ENCODE measurements around the gene CASP3.
"Not testable (repeated sequence)": the region's sequence is repeated elsewhere in the genome, so short reads cannot be mapped to it uniquely, and the experiment has no call there.

Gene CASP3

DNA sequence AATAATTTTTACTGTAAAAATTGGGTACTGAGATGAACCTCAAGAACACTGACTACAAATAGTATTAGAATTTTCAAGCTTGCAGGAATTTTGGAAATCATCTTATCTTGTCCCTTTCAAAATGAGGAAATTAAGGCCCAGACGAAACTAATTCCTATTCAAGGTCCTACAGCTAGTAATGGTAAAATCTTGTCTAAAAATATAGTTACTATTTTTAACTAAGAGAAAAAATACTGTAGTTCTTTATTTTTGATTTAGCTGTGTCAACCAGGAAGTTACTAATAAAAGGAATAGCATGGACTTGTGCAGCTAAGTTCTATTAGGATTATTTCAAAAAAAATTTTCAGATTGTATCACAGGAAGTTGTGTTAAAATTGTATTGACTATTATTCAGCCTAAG, 13.0 kb upstream of the CASP3 start:
- no peak overlapping the region for H3K4me2 ChIP-seq (ENCODE audit: low read depth, low read length, poor library complexity, severe bottlenecking)
- H3K9me3 ChIP-seq (ENCODE audit: insufficient read depth, low read depth, low read length): no peaks in the 10 kb centered on the region
- H3K27me3 ChIP-seq (ENCODE audit: insufficient read depth, low read length, poor library complexity, severe bottlenecking): no peaks in the 10 kb centered on the region
- peaks cover 2% of the 10 kb centered on the region; the same call in 1 of the 2 replicates for H3F3A ChIP-seq (ENCODE audit: low read depth)
- H3K9ac ChIP-seq (ENCODE audit: low read depth, low read length, poor library complexity, severe bottlenecking): no peak overlapping the region
- H3K79me2 ChIP-seq (ENCODE audit: insufficient read depth, low read length): no peaks in the 10 kb centered on the region
- H3K9me2 ChIP-seq (replicated peaks; ENCODE audit: low read depth, low read length): no peaks in the 10 kb centered on the region
- no peaks in the 10 kb centered on the region for H4K20me1 ChIP-seq (ENCODE audit: insufficient read depth, low read length, poor library complexity, severe bottlenecking)
- TF ChIP-seq EZH2phosphoT487 (IDR thresholded peaks at IDR 0.05; ENCODE audit: borderline replicate concordance) (no peak), CTCF (conservative IDR thresholded peaks at IDR 0.05; ENCODE audit: low read length) (no peak)
- H3K4me1 ChIP-seq (ENCODE audit: insufficient read depth, low read length, poor library complexity, severe bottlenecking): peaks cover 6% of the 10 kb centered on the region
- H2AFZ ChIP-seq (ENCODE audit: low read length): no peak overlapping the region
- peaks cover 9% of the 10 kb centered on the region; the same call in 1 of the 2 replicates for H3K36me3 ChIP-seq (ENCODE audit: insufficient read depth, low read length)
- H3K4me3 ChIP-seq (ENCODE audit: low read length, poor library complexity, severe bottlenecking): no peak overlapping the region

GRCh38 chr4:184660978-184661377, 11.7 kb upstream of the CASP3 start:
- H4K20me1 ChIP-seq (ENCODE audit: insufficient read depth, low read length, poor library complexity, severe bottlenecking): no peaks in the 10 kb centered on the region
- H3K4me3 ChIP-seq (ENCODE audit: low read length, poor library complexity, severe bottlenecking): no peak overlapping the region
- no peaks in the 10 kb centered on the region for H3K27me3 ChIP-seq (ENCODE audit: insufficient read depth, low read length, poor library complexity, severe bottlenecking)
- H3K9ac ChIP-seq (ENCODE audit: low read depth, low read length, poor library complexity, severe bottlenecking): no peak overlapping the region
- no peaks in the 10 kb centered on the region for H3K79me2 ChIP-seq (ENCODE audit: insufficient read depth, low read length)
- H3K4me1 ChIP-seq (ENCODE audit: insufficient read depth, low read length, poor library complexity, severe bottlenecking): peaks cover 6% of the 10 kb centered on the region
- no peaks in the 10 kb centered on the region for H3K9me3 ChIP-seq (ENCODE audit: insufficient read depth, low read depth, low read length)
- H3K9me2 ChIP-seq (replicated peaks; ENCODE audit: low read depth, low read length): no peaks in the 10 kb centered on the region
- no peak overlapping the region for H2AFZ ChIP-seq (ENCODE audit: low read length)
- TF ChIP-seq CTCF (conservative IDR thresholded peaks at IDR 0.05; ENCODE audit: low read length) (no peak), EZH2phosphoT487 (IDR thresholded peaks at IDR 0.05; ENCODE audit: borderline replicate concordance) (no peak)
- peaks cover 2% of the 10 kb centered on the region; the same call in 1 of the 2 replicates for H3F3A ChIP-seq (ENCODE audit: low read depth)
- H3K4me2 ChIP-seq (ENCODE audit: low read depth, low read length, poor library complexity, severe bottlenecking): no peak overlapping the region
- peaks cover 5% of the 10 kb centered on the region; the same call in 1 of the 2 replicates for H3K36me3 ChIP-seq (ENCODE audit: insufficient read depth, low read length)

- not testable (repeated sequence) for H3K9me2 ChIP-seq (replicated peaks; ENCODE audit: low read depth, low read length); H3K79me2 ChIP-seq (ENCODE audit: insufficient read depth, low read length)
Observed at GRCh38 chr4:184657820-184658219, 8.6 kb upstream of the CASP3 start.

DNA sequence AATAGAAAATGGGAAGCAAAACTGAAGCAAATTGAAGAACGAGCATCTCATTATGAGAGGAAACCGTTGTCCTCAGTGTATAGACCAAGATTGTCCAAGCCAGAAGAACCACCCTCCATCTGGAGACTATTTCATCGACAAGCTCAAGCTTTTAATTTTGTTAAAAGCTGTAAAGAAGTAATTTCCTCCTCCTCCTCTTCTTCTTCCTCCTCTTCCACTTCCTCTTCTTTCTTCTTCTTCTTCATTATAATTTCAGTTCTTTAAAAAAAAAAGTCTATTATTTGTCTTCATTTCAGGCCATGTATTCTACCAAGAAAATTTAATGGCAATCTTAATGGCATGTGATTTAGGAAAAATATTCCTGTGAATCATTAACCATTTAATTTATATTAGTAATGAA, 7.9 kb upstream of the CASP3 start:
- no peaks in the 10 kb centered on the region for H3K9me3 ChIP-seq (ENCODE audit: insufficient read depth, low read depth, low read length)
- TF ChIP-seq CTCF (conservative IDR thresholded peaks at IDR 0.05; ENCODE audit: low read length) (no peak), EZH2phosphoT487 (IDR thresholded peaks at IDR 0.05; ENCODE audit: borderline replicate concordance) (no peak)
- no peak overlapping the region for H2AFZ ChIP-seq (ENCODE audit: low read length)
- no peak overlapping the region for H3K4me2 ChIP-seq (ENCODE audit: low read depth, low read length, poor library complexity, severe bottlenecking)
- no peak overlapping the region for H3K4me3 ChIP-seq (ENCODE audit: low read length, poor library complexity, severe bottlenecking)
- peaks cover 5% of the 10 kb centered on the region; the same call in 1 of the 2 replicates for H3K36me3 ChIP-seq (ENCODE audit: insufficient read depth, low read length)
- H3K79me2 ChIP-seq (ENCODE audit: insufficient read depth, low read length): no peaks in the 10 kb centered on the region
- no peak overlapping the region for H3K9ac ChIP-seq (ENCODE audit: low read depth, low read length, poor library complexity, severe bottlenecking)
- H3K27me3 ChIP-seq (ENCODE audit: insufficient read depth, low read length, poor library complexity, severe bottlenecking): no peaks in the 10 kb centered on the region
- no peaks in the 10 kb centered on the region for H3K9me2 ChIP-seq (replicated peaks; ENCODE audit: low read depth, low read length)
- H4K20me1 ChIP-seq (ENCODE audit: insufficient read depth, low read length, poor library complexity, severe bottlenecking): no peaks in the 10 kb centered on the region
- H3F3A ChIP-seq (ENCODE audit: low read depth): peaks cover 2% of the 10 kb centered on the region; the same call in 1 of the 2 replicates
- H3K4me1 ChIP-seq (ENCODE audit: insufficient read depth, low read length, poor library complexity, severe bottlenecking): peaks cover 6% of the 10 kb centered on the region

More at GRCh38 chr4:184657820-184658219, 8.6 kb upstream of the CASP3 start:
- not testable (repeated sequence) for H3F3A ChIP-seq (ENCODE audit: low read depth); H3K36me3 ChIP-seq (ENCODE audit: insufficient read depth, low read length); H3K4me3 ChIP-seq (ENCODE audit: low read length, poor library complexity, severe bottlenecking); H3K9me3 ChIP-seq (ENCODE audit: insufficient read depth, low read depth, low read length); H3K9ac ChIP-seq (ENCODE audit: low read depth, low read length, poor library complexity, severe bottlenecking); H3K4me1 ChIP-seq (ENCODE audit: insufficient read depth, low read length, poor library complexity, severe bottlenecking); H4K20me1 ChIP-seq (ENCODE audit: insufficient read depth, low read length, poor library complexity, severe bottlenecking); H3K27me3 ChIP-seq (ENCODE audit: insufficient read depth, low read length, poor library complexity, severe bottlenecking); H2AFZ ChIP-seq (ENCODE audit: low read length); H3K4me2 ChIP-seq (ENCODE audit: low read depth, low read length, poor library complexity, severe bottlenecking)
